HG02610 (cell line): ENCODE measurements around the gene SMIM34.
A peak's percentile ranks its signal among the peaks of the same experiment; 100 is the strongest.
"Not testable (repeated sequence)": the region's sequence is repeated elsewhere in the genome, so short reads cannot be mapped to it uniquely, and the experiment has no call there.

Experiments
- ATAC-seq: cut with Tn5 transposase; IDR thresholded peaks from one replicate; pipeline ENCODE4 v1.9.1; 2021; ENCODE audit warnings: mild to moderate bottlenecking, moderate library complexity; ENCODE audit not compliant: unreplicated experiment

Gene SMIM34

GRCh38 chr21:34374940-34375618 is 48.7 kb downstream of the SMIM34 start, which contains the start of gene SMIM11:
Gene SMIM11, plus strand, starts transcription at chr21:34375507. Its CDS starts 3,998 bp downstream, at chr21:34379505.
- ATAC-seq: peak; percentile 90

- ATAC-seq: not testable (repeated sequence)
Observed at GRCh38 chr21:34374462-34374861, 49.3 kb downstream of the SMIM34 start.

- ATAC-seq: no peak
Observed at GRCh38 chr21:34372321-34372720, 51.4 kb downstream of the SMIM34 start.

GRCh38 chr21:34369741-34370140 is 54.0 kb downstream of the SMIM34 start:
- no peak for ATAC-seq
